Cortex of kidney (tissue), 1 donor: ENCODE data around the gene ALKBH4.
"Not testable (repeated sequence)": the region's sequence is repeated elsewhere in the genome, so short reads cannot be mapped to it uniquely, and the experiment has no call there.

ENCODE experiments used
- DNase-seq: peaks from one replicate; lab custom pipeline; 2025; lab: John Stamatoyannopoulos, UW

The ALKBH4 gene

DNA sequence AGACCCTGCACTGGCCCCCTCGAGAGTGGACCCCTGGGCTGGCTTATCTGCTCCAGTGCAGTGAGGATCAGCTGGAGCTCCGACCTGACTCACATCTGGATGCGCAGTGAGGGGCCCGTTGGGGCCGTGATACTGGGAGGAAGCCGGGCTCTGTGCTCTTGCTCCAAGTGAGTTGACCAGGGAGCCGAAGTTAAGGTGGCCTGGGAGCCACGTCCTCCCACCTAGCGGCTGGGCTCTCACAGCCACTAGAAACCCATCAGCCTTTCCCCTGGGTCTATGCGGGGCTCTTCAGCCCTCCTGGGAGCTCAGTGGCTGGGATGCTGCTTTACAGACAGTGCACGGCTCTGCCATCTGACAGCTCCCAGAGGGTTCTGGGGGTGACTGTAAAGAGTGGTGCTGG, 9.1 kb downstream of the ALKBH4 start:
- no peak for DNase-seq

DNA sequence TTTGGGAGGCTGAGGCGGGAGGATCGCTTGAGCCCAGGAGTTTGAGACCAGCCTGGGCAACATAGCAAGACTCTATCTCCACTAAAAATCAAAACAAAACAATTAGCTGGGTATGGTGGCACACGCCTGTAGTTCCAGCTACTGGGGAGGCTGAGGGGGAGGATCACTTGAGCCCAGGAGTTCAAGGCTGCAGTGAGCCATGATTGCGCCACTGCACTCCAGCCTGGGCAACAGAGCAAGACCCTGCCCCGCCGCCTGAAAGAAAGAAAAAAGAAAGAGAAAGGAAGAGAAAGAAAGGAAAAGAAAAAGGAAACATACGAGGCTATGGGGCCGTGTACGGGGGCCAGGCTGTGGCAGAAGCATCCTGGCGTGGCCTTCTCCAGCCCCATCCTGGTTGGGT, 9.7 kb downstream of the ALKBH4 start:
- not testable (repeated sequence) for DNase-seq

DNA sequence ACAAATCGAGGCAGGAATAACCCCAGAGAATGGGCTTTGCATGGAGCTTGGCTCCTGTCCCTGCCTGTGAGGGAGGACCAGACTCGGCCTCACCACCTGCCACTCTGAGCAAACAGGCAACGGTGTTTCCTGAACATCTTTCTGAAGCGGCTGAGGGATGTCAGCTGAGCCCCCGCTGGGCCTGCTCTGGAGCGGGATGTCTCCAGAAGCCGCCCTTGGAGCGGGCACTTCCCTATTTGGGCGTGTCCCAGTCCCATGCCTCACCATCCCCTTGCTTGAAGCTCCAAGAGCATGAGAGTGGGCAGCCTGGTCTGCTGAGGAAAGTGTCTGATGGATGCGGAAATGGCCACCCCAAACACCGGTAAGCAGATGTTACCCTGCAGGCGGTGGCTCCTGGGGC, 10.2 kb downstream of the ALKBH4 start:
- DNase-seq: no peak

DNA sequence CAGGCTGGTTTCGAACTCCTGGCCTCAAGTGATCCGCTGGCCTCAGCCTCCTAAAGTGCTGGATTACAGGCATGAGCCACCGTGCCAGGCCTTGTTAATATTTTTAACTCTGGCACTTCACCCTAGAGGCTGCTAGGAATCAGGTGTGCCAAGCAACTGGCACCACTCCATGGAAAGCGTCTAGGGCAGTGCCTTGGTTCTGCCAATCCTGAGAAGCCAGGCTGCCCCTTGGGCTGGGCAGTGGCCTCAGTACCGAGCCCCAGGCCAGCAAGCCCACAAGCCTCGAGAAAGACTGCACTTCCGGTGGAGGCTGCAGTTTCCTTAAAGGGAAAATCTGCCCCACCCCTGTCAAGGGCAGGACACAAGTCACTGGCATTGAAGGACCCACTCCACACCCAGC, 11.3 kb downstream of the ALKBH4 start:
- no peak for DNase-seq

DNA sequence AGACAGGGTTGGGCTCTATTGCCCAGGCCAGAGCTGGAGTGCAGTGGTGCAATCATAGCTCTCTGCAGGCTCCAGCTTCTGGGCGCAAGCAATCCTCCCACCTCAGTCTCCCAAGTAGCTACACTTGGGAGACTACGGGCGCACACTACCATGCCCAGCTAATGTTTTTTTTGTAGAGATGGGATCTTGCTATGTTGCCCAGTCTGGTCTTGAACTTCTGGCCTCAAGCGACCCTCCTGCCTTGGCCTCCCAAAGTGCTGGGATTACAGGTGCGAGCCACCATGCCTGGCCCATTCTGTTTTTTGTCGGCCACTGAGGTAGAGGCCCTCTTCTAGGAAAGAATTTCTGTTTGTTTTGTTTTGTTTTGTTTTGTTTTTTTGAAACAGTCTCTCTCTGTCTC, 12.2 kb downstream of the ALKBH4 start:
- no peak for DNase-seq

DNA sequence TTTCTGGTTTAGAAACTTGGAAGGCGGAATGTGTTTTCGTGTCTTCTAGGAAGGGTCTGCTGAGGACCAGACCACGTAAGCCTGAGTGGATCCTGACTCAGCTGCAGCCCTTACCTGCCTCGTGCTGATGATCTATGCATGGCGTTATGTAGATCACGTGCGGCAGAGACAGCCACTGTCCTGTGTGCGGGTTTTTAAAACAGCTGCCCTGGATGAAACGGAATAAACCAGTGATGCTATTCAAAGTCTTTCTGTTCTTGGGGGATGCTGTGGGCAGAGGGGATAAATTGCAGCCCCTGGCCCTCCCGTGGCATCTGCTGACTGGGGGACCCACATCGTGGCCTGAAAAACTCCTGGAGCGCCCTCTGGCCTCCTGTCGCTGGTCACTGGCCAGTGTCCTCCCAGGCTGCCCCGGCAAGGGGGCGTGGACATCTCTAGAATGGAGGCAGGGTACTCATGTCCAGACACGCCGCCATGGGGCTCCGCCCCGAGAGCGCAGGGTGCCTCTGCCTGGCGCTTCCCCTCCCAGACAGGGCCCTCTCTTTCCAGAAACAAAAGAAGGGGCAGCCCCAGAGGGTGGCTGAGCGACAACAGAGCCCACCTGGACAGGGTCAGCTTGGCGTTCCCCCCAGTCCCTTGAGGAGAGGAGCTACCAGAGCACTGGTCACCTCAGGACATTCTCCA, 13.2 kb downstream of the ALKBH4 start:
- DNase-seq: no peak

DNA sequence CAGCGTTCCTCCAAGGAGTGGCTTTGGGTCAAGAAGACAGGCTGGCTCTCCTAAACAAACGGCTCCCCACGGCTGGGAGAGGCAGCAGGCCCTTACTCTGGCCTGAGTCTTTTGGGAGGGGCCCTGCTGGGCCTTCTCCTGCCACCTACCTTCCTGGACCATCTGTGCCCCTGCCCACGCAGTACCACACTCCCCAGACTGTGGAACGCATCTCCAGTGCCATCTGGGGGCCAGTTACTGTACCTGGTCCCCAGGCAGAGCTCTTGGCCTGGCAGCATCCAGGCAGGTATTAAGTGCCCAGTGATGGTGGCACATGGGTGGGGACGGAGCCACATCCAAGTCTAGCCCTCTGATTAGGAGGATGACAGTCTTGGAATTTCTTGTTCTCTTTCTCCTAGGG, 14.4 kb downstream of the ALKBH4 start:
- no peak for DNase-seq

DNA sequence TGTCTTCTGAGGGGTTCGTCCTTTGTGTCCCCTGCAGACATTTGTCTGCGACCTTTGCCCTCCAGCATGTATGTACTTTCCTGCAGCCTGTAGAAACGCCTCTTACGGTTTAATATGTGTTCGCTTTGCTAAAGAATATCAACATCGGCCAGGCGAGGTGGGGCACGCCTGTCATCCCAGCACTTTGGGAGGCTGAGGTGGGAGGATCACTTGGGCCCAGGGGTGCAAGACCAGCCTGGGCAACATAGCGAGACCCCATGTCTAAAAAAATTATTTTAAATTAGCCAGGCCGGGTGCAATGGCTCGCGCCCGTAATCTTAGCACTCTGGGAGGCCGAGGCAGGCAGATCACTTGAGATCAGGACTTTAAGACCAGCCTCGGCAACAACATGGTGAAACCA, 15.5 kb downstream of the ALKBH4 start:
- DNase-seq: no peak

DNA sequence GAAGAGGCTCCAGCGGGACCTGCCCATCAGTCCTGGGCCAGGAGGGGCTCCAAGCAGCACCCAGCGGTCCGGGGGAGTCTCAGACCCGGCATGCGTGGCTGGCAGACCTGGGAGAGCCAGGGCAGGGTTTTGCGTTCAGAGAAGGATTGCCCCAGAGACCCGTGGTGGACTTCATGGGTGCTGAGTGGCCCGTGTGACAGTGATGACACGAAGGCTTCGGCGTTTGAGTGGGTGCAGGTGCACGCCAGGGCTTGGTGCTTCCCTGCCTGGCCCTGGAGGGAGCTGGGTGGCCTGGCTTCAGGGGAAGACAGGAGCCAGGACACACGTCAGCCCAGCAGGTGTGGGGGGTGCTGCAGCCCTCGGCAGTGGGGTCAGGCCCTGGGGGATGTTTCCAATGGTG, 17.4 kb downstream of the ALKBH4 start:
- DNase-seq: no peak

DNA sequence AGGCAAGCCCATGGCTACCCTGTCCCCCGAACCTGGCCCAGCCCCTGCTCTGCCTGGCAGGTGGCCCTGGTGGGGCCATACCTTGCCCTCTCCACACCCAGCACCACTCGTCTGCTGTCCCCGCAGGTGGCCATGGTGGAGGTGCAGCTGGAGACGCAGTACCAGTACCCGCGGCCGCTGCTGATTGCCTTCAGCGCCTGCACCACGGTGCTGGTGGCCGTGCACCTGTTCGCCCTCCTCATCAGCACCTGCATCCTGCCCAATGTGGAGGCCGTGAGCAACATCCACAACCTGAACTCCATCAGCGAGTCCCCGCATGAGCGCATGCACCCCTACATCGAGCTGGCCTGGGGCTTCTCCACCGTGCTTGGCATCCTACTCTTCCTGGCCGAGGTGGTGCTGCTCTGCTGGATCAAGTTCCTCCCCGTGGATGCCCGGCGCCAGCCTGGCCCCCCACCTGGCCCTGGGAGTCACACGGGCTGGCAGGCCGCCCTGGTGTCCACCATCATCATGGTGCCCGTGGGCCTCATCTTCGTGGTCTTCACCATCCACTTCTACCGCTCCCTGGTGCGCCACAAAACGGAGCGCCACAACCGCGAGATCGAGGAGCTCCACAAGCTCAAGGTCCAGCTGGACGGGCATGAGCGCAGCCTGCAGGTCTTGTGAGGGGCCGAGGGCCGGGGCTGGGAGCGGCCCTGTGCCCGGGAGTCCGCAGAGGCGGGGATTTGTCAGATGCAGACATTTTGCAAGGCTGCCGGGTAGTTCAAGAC, 18.1 kb downstream of the ALKBH4 start:
- no peak for DNase-seq

DNA sequence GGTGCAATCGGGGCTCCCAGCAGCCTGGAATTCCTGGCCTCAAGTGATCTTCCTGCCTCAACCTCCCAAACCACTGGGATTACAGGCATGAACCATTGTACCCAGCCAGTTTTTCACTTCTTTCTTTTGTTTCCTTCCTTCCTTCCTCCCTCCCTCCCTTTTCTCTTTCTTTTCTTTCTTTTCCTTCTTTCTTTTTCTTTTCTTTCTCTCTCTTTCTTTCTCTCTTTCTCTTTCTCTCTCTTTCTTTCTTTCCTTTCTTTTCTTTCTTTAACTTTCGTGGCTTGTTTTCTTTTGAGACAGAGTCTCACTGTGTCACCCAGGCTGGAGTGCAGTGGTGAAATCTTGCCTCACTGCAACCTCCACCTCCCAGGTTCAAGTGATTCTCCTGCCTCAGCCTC, 19.0 kb downstream of the ALKBH4 start:
- DNase-seq: no peak

DNA sequence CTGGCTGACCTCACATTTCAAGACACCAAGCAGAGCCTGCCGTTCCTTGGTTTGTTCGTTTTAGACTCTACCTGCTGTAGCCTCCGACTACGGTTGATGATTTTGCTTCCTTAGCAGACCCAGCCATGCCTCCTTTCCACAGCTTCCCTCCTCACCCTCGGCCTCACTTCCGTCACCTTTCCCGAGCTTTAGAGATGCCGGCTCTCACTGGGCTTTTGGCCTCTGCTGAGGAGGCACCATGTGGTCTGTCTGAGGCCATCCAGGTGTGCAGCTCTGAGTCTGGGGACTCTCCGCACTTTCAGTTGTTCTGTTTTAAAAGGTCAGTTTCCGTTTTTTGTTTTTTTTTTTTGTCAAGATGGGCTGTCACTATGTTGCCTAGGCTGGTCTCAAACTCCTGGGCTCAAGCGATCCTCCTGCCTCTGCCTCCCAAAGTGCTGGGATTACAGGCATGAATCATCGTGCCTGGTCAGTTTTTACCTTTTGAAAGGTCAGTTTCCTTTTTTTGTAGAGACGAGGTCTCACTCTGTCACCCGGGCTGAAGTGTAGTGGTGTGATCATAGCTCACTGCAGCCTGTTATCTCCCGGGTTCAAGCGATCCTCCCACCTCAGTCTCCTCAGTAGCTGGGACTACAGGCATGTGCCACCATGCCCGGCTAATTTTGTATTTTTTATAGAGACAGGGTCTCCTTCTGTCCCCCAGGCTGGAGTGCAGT, 19.5 kb downstream of the ALKBH4 start:
- no peak for DNase-seq

DNA sequence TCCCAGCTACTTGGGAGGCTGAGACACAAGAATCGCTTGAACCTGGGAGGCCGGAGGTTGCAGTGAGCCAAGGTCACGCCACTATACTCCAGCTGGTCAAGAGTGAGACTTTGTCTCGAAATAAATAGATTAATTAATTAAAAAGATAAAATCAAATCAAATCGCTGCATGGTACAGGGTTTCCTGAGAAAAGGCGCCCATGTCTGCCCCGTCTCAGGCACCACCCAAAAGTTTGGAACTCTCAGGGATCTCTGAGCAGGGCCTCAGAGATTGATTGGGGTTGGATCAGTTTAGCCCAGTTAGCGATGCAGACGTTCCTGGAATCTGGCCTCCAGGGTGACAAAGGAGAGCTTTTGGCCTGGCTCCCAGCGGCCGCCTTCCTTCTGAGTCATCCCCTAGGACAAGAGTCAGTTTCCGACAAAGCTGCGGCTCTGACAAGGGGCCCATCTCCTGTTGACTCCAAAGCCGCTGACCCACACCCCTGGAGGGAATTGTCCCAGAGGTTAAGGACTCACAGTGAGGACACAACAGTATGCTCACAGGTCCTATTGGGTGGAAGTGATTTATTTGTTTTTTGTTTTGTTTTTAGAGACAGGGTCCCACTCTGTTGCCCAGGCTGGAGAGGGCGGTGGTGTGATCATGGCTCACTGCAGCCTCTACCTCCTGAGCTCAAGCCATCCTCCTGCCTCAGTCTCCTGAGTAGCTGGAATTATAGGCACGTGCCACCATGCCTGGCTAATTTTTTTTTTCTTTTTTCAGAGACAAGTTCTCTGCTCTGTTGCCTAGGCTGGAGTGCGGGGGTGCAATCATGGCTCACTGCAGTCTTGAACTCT, 24.5 kb downstream of the ALKBH4 start:
- no peak for DNase-seq

DNA sequence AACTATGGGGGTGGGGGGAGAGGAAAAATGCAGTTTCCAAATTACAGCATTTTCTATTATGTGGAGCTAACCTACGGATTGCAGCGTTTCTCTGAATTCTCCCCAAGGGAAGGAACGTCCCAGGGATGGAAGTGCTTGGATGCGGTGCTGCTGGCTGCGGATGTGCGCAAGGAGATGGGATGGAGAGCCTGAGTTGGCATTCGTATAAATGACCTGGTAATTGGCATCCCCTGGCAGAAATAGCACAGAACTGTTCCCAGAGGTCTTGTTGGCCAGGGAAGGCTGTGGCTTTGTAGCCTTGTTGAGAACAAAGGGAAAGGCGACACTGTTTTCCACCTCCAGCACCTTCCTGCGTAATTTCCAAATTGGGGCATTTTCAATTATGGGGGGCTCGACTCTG, 28.5 kb downstream of the ALKBH4 start:
- DNase-seq: no peak

DNA sequence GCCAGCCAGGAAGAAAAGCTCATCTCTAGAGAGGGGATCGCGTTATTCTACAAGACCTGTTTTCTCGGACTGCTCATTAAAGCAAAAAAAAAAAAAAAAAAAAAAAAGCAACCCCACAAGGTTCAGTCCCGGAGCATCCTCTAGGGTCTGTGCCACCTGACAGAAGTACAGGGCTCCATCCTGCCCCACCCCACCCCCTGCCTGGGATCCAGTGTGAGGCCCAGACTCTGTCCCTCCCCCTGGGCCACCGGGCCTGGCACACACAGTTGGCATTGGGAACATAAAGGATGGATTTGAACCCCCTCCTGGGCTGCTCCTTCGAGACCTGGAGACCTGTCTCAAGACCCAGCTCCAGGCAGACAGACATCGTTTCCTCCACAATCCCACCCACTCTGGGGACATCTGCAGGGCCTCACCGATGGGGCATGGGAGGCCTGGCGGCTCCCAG, 30.6 kb downstream of the ALKBH4 start:
- DNase-seq: no peak

DNA sequence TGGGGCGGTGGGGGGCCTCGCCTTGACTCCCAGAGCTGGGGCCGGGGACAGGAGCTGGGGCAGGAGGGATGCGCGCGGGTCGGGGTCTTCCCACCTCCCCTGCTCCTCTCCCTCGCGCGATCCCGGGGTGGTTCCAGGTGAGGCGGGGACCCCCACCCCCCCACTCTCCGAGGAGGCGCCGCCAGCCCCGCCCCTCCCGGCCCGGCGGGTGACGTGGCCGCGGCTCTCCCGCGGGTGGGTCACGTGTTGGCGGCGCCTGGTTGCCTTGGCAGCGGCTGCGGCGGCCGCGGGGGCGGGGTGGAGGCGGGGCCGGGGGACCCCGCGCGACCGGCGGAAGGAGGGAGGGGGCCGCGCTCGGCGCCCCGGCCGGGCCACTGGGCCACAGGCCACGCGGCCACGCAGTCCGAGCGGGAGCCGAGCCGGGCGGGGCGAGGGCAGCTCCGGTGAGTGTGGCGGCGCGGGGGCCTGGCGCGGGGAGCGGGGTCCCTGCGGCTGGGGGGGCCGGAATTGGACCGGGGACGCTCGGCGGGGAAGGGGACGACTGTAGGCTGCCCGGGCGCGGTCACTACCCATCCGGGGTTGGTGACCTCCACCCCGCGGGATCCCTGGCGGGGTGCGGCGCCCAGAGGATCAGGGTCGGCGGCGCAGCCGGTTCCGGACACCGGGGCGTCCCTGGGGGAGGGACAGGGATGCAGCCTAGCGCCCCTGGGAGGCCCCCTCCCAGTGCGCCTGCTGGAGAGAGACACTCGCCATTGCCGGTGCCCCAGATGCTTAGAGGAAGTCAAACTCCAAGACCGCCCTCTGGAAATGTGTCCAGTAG, 31.2 kb downstream of the ALKBH4 start, which contains the start of gene ORAI2:
ORAI2 (plus strand) TSS at position 357 of the 820 bp plus-strand sequence. CDS start 5,382 bp downstream, outside the sequence.
- no peak for DNase-seq

DNA sequence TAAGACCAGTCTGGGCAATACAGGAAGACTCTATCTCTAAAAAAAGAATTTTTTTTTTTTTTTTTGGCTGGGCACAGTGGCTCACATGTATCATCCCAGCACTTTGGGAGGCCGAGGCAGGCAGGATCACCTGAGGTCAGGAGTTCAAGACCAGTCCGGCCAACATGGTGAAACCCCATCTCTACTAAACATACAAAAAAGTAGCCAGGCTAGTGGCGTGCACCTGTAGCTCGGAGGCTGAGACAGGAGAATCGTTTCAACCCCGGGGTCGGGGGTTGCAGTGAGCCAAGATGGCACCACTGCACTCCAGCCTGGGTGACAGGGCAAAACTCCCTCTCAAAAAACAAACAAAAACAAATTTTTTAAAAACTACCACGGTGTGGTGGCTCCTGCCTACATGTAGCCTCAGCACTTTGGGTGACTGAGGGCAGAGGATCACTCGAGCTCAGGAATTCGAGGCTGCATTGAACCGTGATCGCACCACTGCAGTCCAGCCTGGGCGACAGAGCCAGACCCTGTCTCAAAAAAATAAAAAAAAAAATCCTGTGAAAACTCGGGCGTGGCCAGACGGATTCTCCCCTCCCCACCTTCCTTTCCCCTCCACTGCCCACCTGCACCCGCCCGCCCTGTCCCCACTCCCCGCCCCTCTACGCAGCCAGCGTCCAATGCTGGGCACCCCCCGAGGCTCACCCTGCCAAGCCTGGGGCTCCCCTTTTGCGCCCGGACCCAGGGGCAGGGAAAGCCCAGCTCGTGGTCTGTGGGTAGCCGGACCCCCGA, 32.0 kb downstream of the ALKBH4 start:
- DNase-seq: no peak

DNA sequence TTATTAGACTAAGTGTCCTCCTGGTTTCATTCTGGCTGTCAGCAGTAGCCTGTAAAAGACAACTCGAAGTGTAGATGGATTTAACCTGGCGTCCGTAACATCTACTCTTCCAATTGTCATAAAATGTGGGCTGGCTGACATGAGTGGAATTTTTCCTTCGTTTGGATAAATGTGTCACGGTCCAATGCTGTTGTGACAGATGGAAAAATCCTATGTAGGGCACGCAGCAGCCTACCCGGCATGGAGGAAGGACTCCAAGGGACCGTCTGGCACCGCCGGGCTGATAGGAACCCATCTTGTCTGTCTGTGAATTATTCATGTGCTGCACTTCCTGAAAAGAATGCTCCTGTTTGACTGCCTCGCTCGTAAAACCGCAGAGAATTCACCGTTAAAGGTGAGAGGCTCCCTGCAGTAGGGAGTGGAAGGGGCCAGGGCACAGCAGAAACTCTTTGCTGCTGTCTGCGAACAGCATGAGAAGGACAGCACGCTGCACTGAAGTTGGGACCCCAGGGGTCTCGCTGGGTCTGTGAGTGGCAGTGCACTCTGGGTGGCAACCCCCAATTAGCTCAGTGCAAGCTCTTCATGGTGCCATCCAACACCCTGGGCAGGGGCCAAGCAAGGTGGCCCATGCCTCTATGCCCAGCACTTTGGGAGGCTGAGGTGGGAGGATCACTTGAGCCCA, 32.9 kb downstream of the ALKBH4 start:
- DNase-seq: no peak

DNA sequence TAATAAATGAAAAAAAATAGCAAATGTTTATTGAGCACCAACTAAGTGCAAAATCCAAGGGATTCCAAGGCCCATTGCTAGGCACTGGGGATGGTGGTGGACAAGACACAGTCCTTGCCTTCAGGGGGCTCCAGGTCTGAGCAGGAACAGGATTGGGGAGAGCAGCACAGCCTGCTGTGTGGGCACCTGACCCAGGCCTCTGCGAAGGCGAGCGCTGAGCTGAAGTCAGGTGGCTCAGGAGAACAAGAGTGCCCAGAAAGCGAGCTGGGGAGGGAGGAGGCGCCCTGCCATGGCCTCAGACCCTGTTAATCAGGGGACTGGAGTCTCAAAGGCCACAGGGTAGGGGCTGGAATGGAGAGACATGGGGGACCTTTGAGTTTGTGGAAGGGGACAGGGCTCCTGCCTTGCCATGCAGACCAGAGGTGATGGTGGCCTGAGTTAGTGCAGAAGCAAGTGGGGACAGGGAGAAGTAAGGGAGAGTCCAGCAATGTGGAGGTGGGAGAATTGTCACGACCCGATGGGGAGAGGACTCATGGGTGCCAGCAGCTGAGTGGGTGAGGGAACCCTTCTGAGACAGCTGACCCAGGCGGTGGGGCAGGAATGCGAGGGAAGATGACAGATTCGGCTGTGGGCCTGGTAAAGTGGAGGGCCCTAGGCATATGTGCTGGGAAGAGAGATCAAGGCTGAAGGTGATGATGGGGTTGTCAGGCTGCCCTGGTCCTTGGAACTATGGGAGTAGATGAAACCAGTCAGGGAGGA, 35.3 kb downstream of the ALKBH4 start:
- DNase-seq: no peak
